Activated naive CD8-positive, alpha-beta T cell treated with anti-CD3 and anti-CD28 coated beads, Interleukin-2, amount 50 U/mL, for 24 hours (primary cell): ENCODE measurements around the gene PARP8.
"Not testable (repeated sequence)": the region's sequence is repeated elsewhere in the genome, so short reads cannot be mapped to it uniquely, and the experiment has no call there.

Experiments used
- ATAC-seq: fragments of 150-1000 bp; cut with Tn5 transposase; one replicate; pipeline ENCODE4 v1.10.0; 2021
- DNase-seq: peaks from one replicate; pipeline ENCODE4 v3.0.0; 2021
- H3K27ac Mint-ChIP-seq: one replicate; pipeline ENCODE4 v1.8.0; 2021; ENCODE audit warnings: mild to moderate bottlenecking, mixed read lengths
- H3K27me3 Mint-ChIP-seq: one replicate; pipeline ENCODE4 v1.8.0; 2021; ENCODE audit warnings: mixed read lengths
- H3K36me3 Mint-ChIP-seq: one replicate; pipeline ENCODE4 v1.8.0; 2021; ENCODE audit warnings: low read depth, mixed read lengths
- H3K4me1 Mint-ChIP-seq: one replicate; pipeline ENCODE4 v1.8.0; 2021; ENCODE audit warnings: mixed read lengths
- H3K4me3 Mint-ChIP-seq: one replicate; pipeline ENCODE4 v1.8.0; 2021; ENCODE audit warnings: mild to moderate bottlenecking, moderate library complexity, mixed read lengths
- H3K9me3 Mint-ChIP-seq: one replicate; pipeline ENCODE4 v1.8.0; 2021; ENCODE audit warnings: mixed read lengths

Gene PARP8

GRCh38 chr5:50759526-50760270, 93.3 kb downstream of the PARP8 start:
- H3K9me3 Mint-ChIP-seq, result no peaks in the 10 kb centered on the region
- H3K4me1 Mint-ChIP-seq, result no peaks in the 10 kb centered on the region
- no peak overlapping the region for H3K4me3 Mint-ChIP-seq
- DNase-seq (no peak), ATAC-seq (no peak)
- H3K27ac Mint-ChIP-seq, result no peak overlapping the region
- no peaks in the 10 kb centered on the region for H3K27me3 Mint-ChIP-seq
- H3K36me3 Mint-ChIP-seq, result peaks cover 28% of the 10 kb centered on the region

- peaks cover 20% of the 10 kb centered on the region for H3K36me3 Mint-ChIP-seq
- no peak overlapping the region for H3K27ac Mint-ChIP-seq
- no peaks in the 10 kb centered on the region for H3K9me3 Mint-ChIP-seq
- no peak for ATAC-seq
- peaks cover 27% of the 10 kb centered on the region for H3K4me1 Mint-ChIP-seq
- no peak for DNase-seq
- H3K4me3 Mint-ChIP-seq, result no peak overlapping the region
- no peaks in the 10 kb centered on the region for H3K27me3 Mint-ChIP-seq
Observed at GRCh38 chr5:50763351-50763750, 96.9 kb downstream of the PARP8 start.

- Mint-ChIP-seq H3K4me1 (peaks cover 30% of the 10 kb centered on the region), H3K4me3 (no peak overlapping the region), H3K27me3 (no peaks in the 10 kb centered on the region), H3K27ac (no peak overlapping the region), H3K36me3 (peaks cover 23% of the 10 kb centered on the region), H3K9me3 (no peaks in the 10 kb centered on the region)
- ATAC-seq, result no peak
- no peak for DNase-seq
Observed at GRCh38 chr5:50763846-50764245, 97.4 kb downstream of the PARP8 start.

- no peak overlapping the region for H3K27ac Mint-ChIP-seq
- peaks cover 34% of the 10 kb centered on the region for H3K4me1 Mint-ChIP-seq
- H3K27me3 Mint-ChIP-seq, result no peaks in the 10 kb centered on the region
- no peak for DNase-seq
- no peaks in the 10 kb centered on the region for H3K9me3 Mint-ChIP-seq
- no peak overlapping the region for H3K4me3 Mint-ChIP-seq
- no peak for ATAC-seq
- peaks cover 22% of the 10 kb centered on the region for H3K36me3 Mint-ChIP-seq
Observed at GRCh38 chr5:50766042-50766441, 99.6 kb downstream of the PARP8 start.

GRCh38 chr5:50766462-50766861, 100.0 kb downstream of the PARP8 start:
- no peak overlapping the region for H3K4me3 Mint-ChIP-seq
- no peaks in the 10 kb centered on the region for H3K9me3 Mint-ChIP-seq
- H3K27ac Mint-ChIP-seq, result no peak overlapping the region
- peaks cover 34% of the 10 kb centered on the region for H3K4me1 Mint-ChIP-seq
- no peaks in the 10 kb centered on the region for H3K27me3 Mint-ChIP-seq
- H3K36me3 Mint-ChIP-seq, result peaks cover 22% of the 10 kb centered on the region
- ATAC-seq (peak; percentile 59), DNase-seq (no peak)

GRCh38 chr5:50766967-50767366, 100.5 kb downstream of the PARP8 start:
- no peaks in the 10 kb centered on the region for H3K27me3 Mint-ChIP-seq
- H3K27ac Mint-ChIP-seq, result no peak overlapping the region
- DNase-seq (no peak), ATAC-seq (no peak)
- peaks cover 24% of the 10 kb centered on the region for H3K36me3 Mint-ChIP-seq
- no peaks in the 10 kb centered on the region for H3K9me3 Mint-ChIP-seq
- H3K4me3 Mint-ChIP-seq, result no peak overlapping the region
- H3K4me1 Mint-ChIP-seq, result peaks cover 34% of the 10 kb centered on the region

- H3K36me3 Mint-ChIP-seq, result peaks cover 26% of the 10 kb centered on the region
- ATAC-seq (no peak), DNase-seq (no peak)
- no peaks in the 10 kb centered on the region for H3K9me3 Mint-ChIP-seq
- no peak overlapping the region for H3K4me3 Mint-ChIP-seq
- H3K27me3 Mint-ChIP-seq, result no peaks in the 10 kb centered on the region
- H3K27ac Mint-ChIP-seq, result no peak overlapping the region
- peaks cover 34% of the 10 kb centered on the region for H3K4me1 Mint-ChIP-seq
Observed at GRCh38 chr5:50767588-50767987, 101.2 kb downstream of the PARP8 start.

- Mint-ChIP-seq H3K4me3 (no peak overlapping the region), H3K27ac (no peak overlapping the region)
Observed at GRCh38 chr5:50768634-50769033, 102.2 kb downstream of the PARP8 start.

GRCh38 chr5:50770441-50770840, 104.0 kb downstream of the PARP8 start:
- peaks cover 37% of the 10 kb centered on the region for H3K36me3 Mint-ChIP-seq
- H3K27me3 Mint-ChIP-seq, result no peaks in the 10 kb centered on the region
- peaks cover 33% of the 10 kb centered on the region for H3K4me1 Mint-ChIP-seq
- peaks cover 11% of the 10 kb centered on the region for H3K9me3 Mint-ChIP-seq
- H3K27ac Mint-ChIP-seq, result no peak overlapping the region
- H3K4me3 Mint-ChIP-seq, result no peak overlapping the region
- ATAC-seq (no peak), DNase-seq (no peak)

More at GRCh38 chr5:50768634-50769033, 102.2 kb downstream of the PARP8 start:
- peak; percentile 10 for ATAC-seq
- Mint-ChIP-seq H3K4me1 (peaks cover 34% of the 10 kb centered on the region), H3K9me3 (peaks cover 8% of the 10 kb centered on the region), H3K36me3 (peaks cover 30% of the 10 kb centered on the region), H3K27me3 (no peaks in the 10 kb centered on the region)
- DNase-seq, result no peak

- Mint-ChIP-seq H3K9me3 (peaks cover 11% of the 10 kb centered on the region), H3K36me3 (peaks cover 48% of the 10 kb centered on the region)
- not testable (repeated sequence) for H3K27ac Mint-ChIP-seq, H3K4me1 Mint-ChIP-seq, ATAC-seq, H3K4me3 Mint-ChIP-seq, DNase-seq, H3K27me3 Mint-ChIP-seq
Observed at GRCh38 chr5:50774446-50775175, 108.2 kb downstream of the PARP8 start.

GRCh38 chr5:50786073-50786472, 119.6 kb downstream of the PARP8 start:
- DNase-seq (no peak), ATAC-seq (no peak)
- H3K27me3 Mint-ChIP-seq, result no peaks in the 10 kb centered on the region
- no peak overlapping the region for H3K4me3 Mint-ChIP-seq
- peaks cover 36% of the 10 kb centered on the region for H3K36me3 Mint-ChIP-seq
- H3K9me3 Mint-ChIP-seq, result no peaks in the 10 kb centered on the region
- peaks cover 10% of the 10 kb centered on the region for H3K4me1 Mint-ChIP-seq
- no peak overlapping the region for H3K27ac Mint-ChIP-seq

GRCh38 chr5:50791813-50792212, 125.4 kb downstream of the PARP8 start:
- Mint-ChIP-seq H3K4me1 (no peaks in the 10 kb centered on the region), H3K36me3 (peaks cover 47% of the 10 kb centered on the region), H3K27ac (no peak overlapping the region), H3K9me3 (no peaks in the 10 kb centered on the region), H3K4me3 (no peak overlapping the region), H3K27me3 (no peaks in the 10 kb centered on the region)
- DNase-seq, result no peak
- no peak for ATAC-seq

GRCh38 chr5:50792843-50793242, 126.4 kb downstream of the PARP8 start:
- no peak overlapping the region for H3K27ac Mint-ChIP-seq
- H3K27me3 Mint-ChIP-seq, result no peaks in the 10 kb centered on the region
- H3K4me1 Mint-ChIP-seq, result no peaks in the 10 kb centered on the region
- no peaks in the 10 kb centered on the region for H3K9me3 Mint-ChIP-seq
- DNase-seq (no peak), ATAC-seq (no peak)
- peaks cover 49% of the 10 kb centered on the region for H3K36me3 Mint-ChIP-seq
- H3K4me3 Mint-ChIP-seq, result no peak overlapping the region

GRCh38 chr5:50794812-50795211, 128.4 kb downstream of the PARP8 start:
- H3K27ac Mint-ChIP-seq, result no peak overlapping the region
- ATAC-seq, result no peak
- no peak for DNase-seq
- no peaks in the 10 kb centered on the region for H3K4me1 Mint-ChIP-seq
- no peak overlapping the region for H3K4me3 Mint-ChIP-seq
- H3K36me3 Mint-ChIP-seq, result peaks cover 58% of the 10 kb centered on the region
- peaks cover 9% of the 10 kb centered on the region for H3K9me3 Mint-ChIP-seq
- H3K27me3 Mint-ChIP-seq, result no peaks in the 10 kb centered on the region

GRCh38 chr5:50798002-50798401, 131.6 kb downstream of the PARP8 start:
- no peak overlapping the region for H3K27ac Mint-ChIP-seq
- H3K36me3 Mint-ChIP-seq, result peaks cover 61% of the 10 kb centered on the region
- peaks cover 4% of the 10 kb centered on the region for H3K4me1 Mint-ChIP-seq
- ATAC-seq, result no peak
- DNase-seq, result no peak
- no peaks in the 10 kb centered on the region for H3K27me3 Mint-ChIP-seq
- H3K9me3 Mint-ChIP-seq, result peaks cover 23% of the 10 kb centered on the region
- no peak overlapping the region for H3K4me3 Mint-ChIP-seq
